CD4-positive, alpha-beta T cell (primary cell): Measurements from ENCODE around the gene HS3ST3B1. TPM values are rescaled to one million over a fixed set of nuclear protein-coding genes. Genes with fewer than 3 reads are reported as not detected.
A peak's percentile ranks its signal among the peaks of the same experiment; 100 is the strongest.

Experiments
- ATAC-seq: fragments of 200-7000 bp; cut with Tn5 transposase; one replicate; pipeline ENCODE4 v1.10.0; 2022; ENCODE audit warnings: mild to moderate bottlenecking; ENCODE audit not compliant: poor library complexity
- CTCF ChIA-PET: fragments of 350-600 bp; sonication (Branson Sonifier 250); formaldehyde crosslinking; loops from one replicate; lab custom pipeline; 2021; ENCODE audit warnings: antibody characterized with exemption, inconsistent platforms; lab: Charles Lee
- POLR2A ChIA-PET: fragments of 350-600 bp; sonication (Branson Sonifier 250); formaldehyde crosslinking; loops from one replicate; lab custom pipeline; 2021; ENCODE audit warnings: antibody characterized with exemption, inconsistent platforms; lab: Charles Lee
- DNase-seq, 14 experiments: peaks; one replicate each; pipeline ENCODE4 v3.0.0-alpha.2; 2013 to 2020; ENCODE audit warnings: mixed read lengths in 2 of 14
- H3K27ac ChIP-seq, 2 donors: one replicate each; pipeline versions ENCODE4 v1.5.1 to v1.7.0; 2013; ENCODE audit warnings: low read length in 2 of 2, low read depth in 1 of 2, mild to moderate bottlenecking in 1 of 2
- H3K27me3 ChIP-seq, 2 experiments: 1 replicate in 1 of 2; 2 replicates in 1 of 2; pipeline versions ENCODE4 v1.6.1 to v1.7.0; 2013; ENCODE audit warnings: low read length in 2 of 2, control low read depth in 1 of 2, mild to moderate bottlenecking in 1 of 2, moderate library complexity in 1 of 2; ENCODE audit not compliant: insufficient read depth in 2 of 2, control insufficient read depth in 1 of 2
- H3K36me3 ChIP-seq: one replicate; pipeline ENCODE4 v1.6.1; 2013; ENCODE audit warnings: low read length, control low read depth; ENCODE audit not compliant: insufficient read depth
- H3K4me1 ChIP-seq: one replicate; pipeline ENCODE4 v1.6.1; 2013; ENCODE audit warnings: low read length, control low read depth; ENCODE audit not compliant: insufficient read depth
- H3K4me3 ChIP-seq: one replicate; pipeline ENCODE4 v1.5.1; 2013; ENCODE audit warnings: mild to moderate bottlenecking, low read length, moderate library complexity
- H3K9me3 ChIP-seq, 2 experiments: 1 replicate in 1 of 2; 2 replicates in 1 of 2; pipeline versions ENCODE4 v1.6.1 to v1.7.0; 2013; ENCODE audit warnings: low read length in 2 of 2, mild to moderate bottlenecking in 2 of 2, control low read depth in 1 of 2, moderate library complexity in 1 of 2; ENCODE audit not compliant: control insufficient read depth in 1 of 2, insufficient read depth in 1 of 2
- H3K27ac Mint-ChIP-seq: one replicate; pipeline ENCODE4 v1.8.0; 2020; ENCODE audit warnings: mixed read lengths
- H3K27me3 Mint-ChIP-seq: one replicate; pipeline ENCODE4 v1.8.0; 2021; ENCODE audit warnings: mixed read lengths
- H3K36me3 Mint-ChIP-seq: one replicate; pipeline ENCODE4 v1.8.0; 2021; ENCODE audit warnings: low read depth, mixed read lengths
- H3K4me1 Mint-ChIP-seq: one replicate; pipeline ENCODE4 v1.8.0; 2021; ENCODE audit warnings: low read depth, mixed read lengths
- H3K4me3 Mint-ChIP-seq: one replicate; pipeline ENCODE4 v1.8.0; 2020; ENCODE audit warnings: mild to moderate bottlenecking, mixed read lengths
- H3K9me3 Mint-ChIP-seq: one replicate; pipeline ENCODE4 v1.8.0; 2020; ENCODE audit warnings: mixed read lengths
- intact Hi-C, 2 experiments: fragments of 100-400 bp; cut with DNase I in 1 of 2; cut with micrococcal nuclease in 1 of 2; formaldehyde crosslinking; loops; one replicate each; pipeline versions ENCODE4 v1.15.1 to v1.9.0; 2023 to 2025; cut with DNase I, micrococcal nuclease
- total RNA-seq, 174 experiments: library from RNA in 2 of 174; stranded (reverse) in 2 of 174; gene quantifications; one replicate each; pipeline ENCODE4 v1.2.3 and lab custom pipeline; 2021 to 2026
- TF ChIP-seq, protein P1 (sequence below): fragments of 200-600 bp; IDR thresholded peaks from one replicate; pipeline ENCODE4 v1.8.0; 2022; ENCODE audit warnings: antibody characterized with exemption, mild to moderate bottlenecking

Gene HS3ST3B1
- total RNA-seq, 2 experiments from 2014 or later, result 9.3 to 11.5 TPM

DNA sequence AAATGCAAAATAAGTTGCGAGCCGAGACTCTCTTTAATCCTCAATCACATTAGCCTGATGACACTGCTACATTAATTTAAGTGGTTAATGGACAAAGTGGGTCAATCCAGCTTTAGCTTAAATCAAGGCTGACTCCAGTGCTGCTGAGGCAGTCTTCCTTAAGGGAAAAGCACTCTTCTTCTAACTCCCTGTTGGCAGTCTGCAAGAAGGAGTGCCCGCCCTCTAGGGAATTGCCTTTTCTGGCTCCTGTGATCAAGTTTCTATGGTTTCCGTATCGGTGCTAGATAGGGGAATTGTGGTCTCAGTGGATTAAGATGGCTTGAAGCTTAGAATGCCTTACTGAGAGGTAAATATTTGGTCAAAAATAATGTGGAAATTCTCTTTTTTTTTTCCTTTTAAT is 41.0 kb downstream of the HS3ST3B1 start:
- intact Hi-C loops, result no loop called here
- peaks cover 49% of the 10 kb centered on the region for H3K4me1 Mint-ChIP-seq

GRCh38 chr17:14346801-14347200 is 45.9 kb downstream of the HS3ST3B1 start:
- ChIA-PET CTCF (no interaction called here), POLR2A (no interaction called here)
- no peak overlapping the region for H3K4me3 Mint-ChIP-seq
- no peak for DNase-seq
- H3K27me3 Mint-ChIP-seq, result no peaks in the 10 kb centered on the region
- intact Hi-C loops, result no loop called here
- H3K27me3 ChIP-seq, result no peaks in the 10 kb centered on the region
- no peak for ATAC-seq
- H3K4me1 Mint-ChIP-seq, result peaks cover 9% of the 10 kb centered on the region
- no peak overlapping the region for H3K27ac ChIP-seq
- no peaks in the 10 kb centered on the region for H3K9me3 Mint-ChIP-seq
- peaks cover 2% of the 10 kb centered on the region for H3K4me1 ChIP-seq
- TF ChIP-seq, protein P1, sequence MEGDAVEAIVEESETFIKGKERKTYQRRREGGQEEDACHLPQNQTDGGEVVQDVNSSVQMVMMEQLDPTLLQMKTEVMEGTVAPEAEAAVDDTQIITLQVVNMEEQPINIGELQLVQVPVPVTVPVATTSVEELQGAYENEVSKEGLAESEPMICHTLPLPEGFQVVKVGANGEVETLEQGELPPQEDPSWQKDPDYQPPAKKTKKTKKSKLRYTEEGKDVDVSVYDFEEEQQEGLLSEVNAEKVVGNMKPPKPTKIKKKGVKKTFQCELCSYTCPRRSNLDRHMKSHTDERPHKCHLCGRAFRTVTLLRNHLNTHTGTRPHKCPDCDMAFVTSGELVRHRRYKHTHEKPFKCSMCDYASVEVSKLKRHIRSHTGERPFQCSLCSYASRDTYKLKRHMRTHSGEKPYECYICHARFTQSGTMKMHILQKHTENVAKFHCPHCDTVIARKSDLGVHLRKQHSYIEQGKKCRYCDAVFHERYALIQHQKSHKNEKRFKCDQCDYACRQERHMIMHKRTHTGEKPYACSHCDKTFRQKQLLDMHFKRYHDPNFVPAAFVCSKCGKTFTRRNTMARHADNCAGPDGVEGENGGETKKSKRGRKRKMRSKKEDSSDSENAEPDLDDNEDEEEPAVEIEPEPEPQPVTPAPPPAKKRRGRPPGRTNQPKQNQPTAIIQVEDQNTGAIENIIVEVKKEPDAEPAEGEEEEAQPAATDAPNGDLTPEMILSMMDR, result no peak
- peaks cover 70% of the 10 kb centered on the region for H3K36me3 Mint-ChIP-seq
- peaks cover 52% of the 10 kb centered on the region for H3K36me3 ChIP-seq
- H3K27ac Mint-ChIP-seq, result peak overlapping the region; percentile 77
- no peaks in the 10 kb centered on the region for H3K9me3 ChIP-seq
- H3K4me3 ChIP-seq, result no peak overlapping the region

More for the DNA sequence above, 41.0 kb downstream of the HS3ST3B1 start:
- no peak overlapping the region for H3K27ac ChIP-seq
- H3K9me3 ChIP-seq, result no peaks in the 10 kb centered on the region
- H3K9me3 Mint-ChIP-seq, result no peaks in the 10 kb centered on the region
- H3K36me3 Mint-ChIP-seq, result peaks cover 61% of the 10 kb centered on the region
- H3K4me1 ChIP-seq, result peaks cover 41% of the 10 kb centered on the region
- ChIA-PET POLR2A (interaction anchor here (0.6 to 1.1 kb wide), 2 partner anchors 8 to 41 kb away, joined by 4 to 6 read pairs; no protein-coding TSS in a partner anchor), CTCF (no interaction called here)
- TF ChIP-seq, protein P1, result no peak
- H3K4me3 ChIP-seq, result no peak overlapping the region
- peak overlapping the region; percentile 78 for H3K27ac Mint-ChIP-seq
- H3K27me3 Mint-ChIP-seq, result no peaks in the 10 kb centered on the region
- no peak for DNase-seq
- no peak for ATAC-seq
- peaks cover 18% of the 10 kb centered on the region for H3K36me3 ChIP-seq
- H3K27me3 ChIP-seq, result no peaks in the 10 kb centered on the region
- no peak overlapping the region for H3K4me3 Mint-ChIP-seq

DNA sequence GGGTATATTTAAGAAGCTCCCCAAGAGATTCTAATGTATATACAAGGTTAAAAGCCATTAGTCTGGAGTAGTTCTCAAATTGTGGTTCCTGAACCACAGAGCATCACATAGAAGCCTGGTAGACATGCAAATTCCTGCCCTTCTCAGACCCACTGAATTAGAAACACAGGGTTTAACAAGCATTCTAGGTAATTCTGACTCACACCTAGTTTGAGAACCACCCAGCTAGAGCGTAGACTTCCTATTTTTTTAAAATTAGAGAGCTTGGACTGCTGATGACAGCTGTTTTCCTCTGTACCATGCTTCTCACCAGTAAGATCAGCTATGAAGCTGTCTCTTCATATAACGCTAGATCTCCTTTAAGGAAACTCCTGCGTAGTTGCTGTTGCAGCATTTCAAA is 50.6 kb downstream of the HS3ST3B1 start:
- Mint-ChIP-seq H3K9me3 (no peaks in the 10 kb centered on the region), H3K27ac (peak overlapping the region; percentile 45), H3K27me3 (no peaks in the 10 kb centered on the region), H3K4me1 (peaks cover 5% of the 10 kb centered on the region), H3K4me3 (no peak overlapping the region), H3K36me3 (peaks cover 39% of the 10 kb centered on the region)
- Histone ChIP-seq H3K36me3 (peaks cover 38% of the 10 kb centered on the region), H3K4me1 (peaks cover 2% of the 10 kb centered on the region), H3K9me3 (no peaks in the 10 kb centered on the region), H3K4me3 (no peak overlapping the region), H3K27ac (no peak overlapping the region), H3K27me3 (no peaks in the 10 kb centered on the region)
- DNase-seq, result peak in 2 of 14 experiments; percentile 38 to 66
- ChIA-PET CTCF (no interaction called here), POLR2A (no interaction called here)
- intact Hi-C loops, result no loop called here
- TF ChIP-seq, protein P1, result no peak
- peak; percentile 32 for ATAC-seq
